Measurements from ENCODE around the gene RHPN2.
"Not testable (repeated sequence)": the region's sequence is repeated elsewhere in the genome, so short reads cannot be mapped to it uniquely, and the experiment has no call there.

Gene RHPN2

GRCh38 chr19:33025468-33026238 is 39.0 kb downstream of the RHPN2 start:
- DNase-seq = not testable (repeated sequence)

GRCh38 chr19:33024398-33024797 is 40.3 kb downstream of the RHPN2 start:
- DNase-seq = no peak

DNA sequence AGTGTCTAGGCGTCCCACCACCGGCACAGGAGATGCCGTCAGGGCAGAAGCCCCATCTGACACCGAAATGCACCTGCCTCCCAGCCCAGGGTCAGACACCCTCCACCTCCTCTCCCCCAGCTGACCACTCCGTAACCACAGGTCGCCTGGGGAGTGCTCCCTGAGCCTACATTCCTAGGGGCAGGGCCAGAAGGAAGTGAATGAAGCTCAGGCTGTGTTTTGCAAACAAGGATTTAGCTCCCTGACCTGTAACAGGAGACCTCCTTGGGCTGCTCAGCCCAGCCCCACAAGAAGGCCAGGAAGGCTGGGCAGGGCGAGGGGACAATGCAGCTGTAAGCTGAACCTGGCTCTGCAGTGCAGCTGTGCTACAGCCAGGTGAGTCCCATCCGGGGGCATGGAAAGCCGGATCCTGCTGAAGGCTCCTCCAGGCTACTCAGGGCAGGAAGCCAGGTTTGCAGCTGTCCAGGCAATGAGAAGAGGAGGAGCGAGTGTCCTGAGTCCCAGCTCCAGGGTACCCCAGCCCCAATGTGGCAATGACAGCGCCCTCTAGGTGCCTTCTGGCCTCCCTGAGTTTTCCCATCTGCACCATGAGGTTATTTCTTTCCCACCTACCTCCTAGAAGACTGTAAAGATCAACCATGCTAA is 42.1 kb downstream of the RHPN2 start:
- no peak for DNase-seq

DNA sequence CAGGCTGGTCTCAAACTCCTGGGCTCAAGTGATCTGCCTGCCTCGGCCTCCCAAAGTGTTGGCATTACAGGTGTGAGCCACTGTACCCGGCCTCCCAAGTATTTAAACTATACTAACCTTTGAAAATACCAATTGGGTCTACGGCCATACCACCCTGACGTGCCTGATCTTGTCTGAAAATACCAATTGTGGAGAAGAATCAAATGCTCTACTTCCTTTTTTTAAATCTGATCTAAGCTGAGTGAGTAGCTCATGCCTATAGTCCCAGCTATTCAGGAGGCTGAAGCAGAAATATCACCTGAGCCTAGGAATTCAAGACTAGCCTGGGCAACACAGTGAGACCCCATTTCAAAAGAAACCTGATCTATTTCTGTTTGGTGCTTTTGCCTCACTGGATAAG is 53.8 kb downstream of the RHPN2 start:
- DNase-seq = not testable (repeated sequence)

DNA sequence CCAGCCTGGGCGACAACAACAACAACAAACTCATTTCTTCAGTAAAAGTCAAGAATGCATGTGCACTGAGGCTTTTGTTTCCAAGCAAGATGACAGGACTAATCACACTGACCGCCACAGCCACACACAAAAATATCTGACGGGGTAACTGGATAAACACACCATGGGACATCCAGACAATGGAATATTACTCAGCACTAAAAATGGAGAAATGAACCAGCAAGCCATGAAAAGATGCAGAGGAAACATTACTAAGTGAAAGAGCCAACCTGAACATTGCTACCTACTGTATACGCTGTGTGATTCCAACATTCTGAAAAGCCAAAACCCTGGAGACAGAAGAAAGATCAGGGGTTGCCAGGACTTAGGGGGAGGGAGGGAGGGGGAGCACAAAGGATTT is 56.0 kb downstream of the RHPN2 start:
- no peak for DNase-seq

DNA sequence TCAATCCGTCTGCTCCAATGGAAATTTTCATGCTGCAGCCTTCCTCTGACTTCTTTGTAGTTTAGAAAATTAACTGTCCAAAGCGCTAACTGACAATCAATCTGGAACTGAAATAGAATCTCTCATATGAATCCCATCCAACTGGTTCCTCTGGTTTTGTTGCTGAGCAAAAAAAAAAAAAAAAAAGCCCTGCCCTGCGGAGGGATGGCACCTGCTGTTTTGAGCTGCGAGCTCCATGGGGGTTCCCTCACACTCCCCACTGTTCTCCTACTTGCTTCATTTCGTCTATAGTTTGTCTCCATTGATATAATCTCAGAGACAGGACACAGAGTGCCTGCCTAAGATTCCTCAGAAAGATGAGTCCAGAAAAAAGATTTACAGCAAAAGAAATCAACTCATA is 59.2 kb downstream of the RHPN2 start:
- DNase-seq = no peak

GRCh38 chr19:33003424-33004024 is 61.2 kb downstream of the RHPN2 start:
- DNase-seq = not testable (repeated sequence)

DNA sequence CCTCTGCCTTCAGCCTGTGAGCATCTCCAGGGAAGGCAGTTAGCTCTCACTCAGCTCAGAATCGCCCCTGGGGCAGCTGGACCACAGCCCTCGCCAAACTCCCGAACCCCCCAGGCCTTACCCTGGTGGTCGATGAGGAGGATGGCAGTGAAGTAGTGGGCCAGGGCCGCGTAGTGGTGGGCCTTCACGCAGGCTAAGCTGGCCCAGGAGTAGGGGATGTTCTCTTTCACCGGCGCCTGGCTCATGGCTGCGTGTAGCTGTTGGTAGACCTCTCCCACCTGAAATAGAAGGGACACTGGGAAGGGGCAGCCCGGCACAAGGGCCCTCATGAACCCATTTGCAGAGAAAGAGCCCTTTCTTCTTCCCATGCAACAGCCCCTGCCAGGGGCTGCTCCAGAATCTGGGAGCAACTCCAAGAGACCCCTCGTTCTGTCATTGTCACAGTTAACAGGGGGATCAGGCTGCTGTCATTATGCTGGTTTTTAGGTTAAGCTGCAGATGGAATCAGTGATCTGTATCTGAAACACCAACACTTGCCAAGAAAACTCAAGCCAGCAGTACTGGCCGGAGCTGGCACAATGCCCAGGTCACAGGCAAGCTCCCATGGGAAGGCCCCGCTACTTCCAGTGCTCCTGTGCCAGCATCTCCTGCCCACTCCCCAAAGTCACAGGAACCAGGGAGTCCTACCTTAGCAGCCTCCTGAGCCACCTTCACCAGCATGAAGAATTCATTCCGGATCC is 62.4 kb downstream of the RHPN2 start:
- not testable (repeated sequence) for DNase-seq

GRCh38 chr19:33000910-33001309 is 63.8 kb downstream of the RHPN2 start:
- no peak for DNase-seq

- no peak for DNase-seq
Measured at GRCh38 chr19:33000510-33000909, 64.2 kb downstream of the RHPN2 start.

GRCh38 chr19:32998722-32999121 is 66.0 kb downstream of the RHPN2 start:
- DNase-seq = no peak

- DNase-seq = no peak
Measured at GRCh38 chr19:32997716-32998355, 66.9 kb downstream of the RHPN2 start.

DNA sequence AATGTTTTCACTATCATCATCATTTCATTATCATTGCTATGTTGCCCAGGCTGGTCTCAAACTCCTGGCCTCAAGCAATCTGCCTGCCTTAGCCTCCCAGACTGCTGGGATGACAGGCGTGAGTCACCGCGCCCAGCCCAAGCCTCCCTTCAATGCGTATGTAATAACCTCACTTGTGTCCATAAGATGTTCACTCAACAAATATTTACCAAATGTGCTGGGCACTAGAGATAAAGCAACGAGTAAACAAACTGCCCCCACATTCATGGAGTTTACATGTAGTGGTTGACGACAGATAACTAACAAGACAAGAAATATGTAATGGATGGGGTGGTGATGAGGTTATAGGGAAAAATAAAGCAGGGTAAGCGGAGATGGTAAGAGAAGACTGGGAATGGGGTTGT is 67.6 kb downstream of the RHPN2 start:
- DNase-seq = not testable (repeated sequence)

GRCh38 chr19:32995966-32996365 is 68.7 kb downstream of the RHPN2 start:
- DNase-seq = not testable (repeated sequence)

- DNase-seq = no peak
Measured at GRCh38 chr19:32988724-32989123, 76.0 kb downstream of the RHPN2 start.

- DNase-seq = not testable (repeated sequence)
Measured at GRCh38 chr19:32988254-32988653, 76.4 kb downstream of the RHPN2 start.

DNA sequence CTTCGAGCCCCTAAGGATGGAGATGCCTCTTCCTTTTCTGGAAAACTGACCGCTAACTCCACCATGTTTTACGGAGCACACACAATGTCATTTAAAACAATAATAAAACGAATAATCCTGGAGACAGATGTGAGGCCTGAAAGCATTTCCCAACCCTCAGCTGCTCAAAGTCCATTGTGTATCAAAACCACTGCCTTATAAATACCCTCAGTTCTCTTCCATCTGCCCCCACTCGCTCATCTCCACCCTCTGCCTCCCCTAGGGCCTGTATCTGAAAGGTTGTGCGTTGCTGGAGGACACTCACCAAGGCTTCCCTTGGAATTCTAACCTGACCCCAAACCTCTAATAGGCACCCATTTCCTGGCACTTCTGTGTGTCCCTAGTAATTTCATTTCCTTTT is 82.2 kb downstream of the RHPN2 start:
- not testable (repeated sequence) for DNase-seq

DNA sequence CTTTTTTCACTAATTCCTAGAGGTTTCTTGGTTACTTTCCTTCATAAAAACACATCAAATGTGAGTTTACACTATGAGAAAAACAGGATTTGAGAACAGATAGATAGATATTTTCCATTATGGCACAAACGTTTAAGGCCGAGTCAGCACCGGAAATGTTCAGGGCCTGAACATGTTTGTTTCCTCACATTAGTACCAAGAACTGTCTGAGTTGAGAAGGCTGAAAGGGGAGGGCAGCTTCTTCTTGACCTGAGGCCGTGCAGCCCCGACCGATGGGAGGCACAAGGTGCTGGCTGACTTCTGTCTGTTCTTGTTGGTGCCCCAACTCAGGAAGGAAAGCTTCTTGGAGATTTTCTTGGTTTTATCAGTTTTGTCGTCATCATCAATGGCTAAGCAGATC is 84.9 kb downstream of the RHPN2 start:
- DNase-seq = not testable (repeated sequence)

- not testable (repeated sequence) for DNase-seq
Measured at GRCh38 chr19:32977813-32978212, 86.9 kb downstream of the RHPN2 start.

GRCh38 chr19:32977280-32977679 is 87.4 kb downstream of the RHPN2 start:
- no peak for DNase-seq

- peak; percentile 59 for DNase-seq
Measured at GRCh38 chr19:32976223-32976805, 88.4 kb downstream of the RHPN2 start.
